ENCODE measurements around the gene UGDH.
"Not testable (repeated sequence)": the region's sequence is repeated elsewhere in the genome, so short reads cannot be mapped to it uniquely, and the experiment has no call there.

The UGDH gene

GRCh38 chr4:39521253-39521919 lies 5.9 kb downstream of the UGDH start:
- no peak overlapping the region for H2AK5ac ChIP-seq (ENCODE audit: low read length, severe bottlenecking)
- no peaks in the 10 kb centered on the region for H3K27me3 ChIP-seq (ENCODE audit: control insufficient read depth in 1 of 2, insufficient read depth in 1 of 2, low read length in 2 of 2)
- peak overlapping the region; percentile 87 for H3K9ac ChIP-seq (ENCODE audit: low read length)
- no peaks in the 10 kb centered on the region for H3K9me3 ChIP-seq (ENCODE audit: control insufficient read depth, low read length)
- no peaks in the 10 kb centered on the region for H3K79me1 ChIP-seq (replicated peaks; ENCODE audit: low read length, poor library complexity, severe bottlenecking)
- no peak overlapping the region for H2BK15ac ChIP-seq (ENCODE audit: low read depth, poor library complexity, severe bottlenecking)
- H2BK5ac ChIP-seq (ENCODE audit: low read depth, low read length, poor library complexity, severe bottlenecking), result no peak overlapping the region
- no peak overlapping the region for H3K23ac ChIP-seq (ENCODE audit: low read length in 2 of 2)
- no peak overlapping the region for H2BK120ac ChIP-seq (ENCODE audit: low read depth, low read length)
- H3K4me1 ChIP-seq (ENCODE audit: control insufficient read depth, insufficient read depth, low read depth, low read length), result peaks cover 9% of the 10 kb centered on the region
- H3K27ac ChIP-seq (ENCODE audit: low read length, poor library complexity, severe bottlenecking), result peak overlapping the region; percentile 26
- H3K4me2 ChIP-seq (ENCODE audit: low read length, poor library complexity, severe bottlenecking), result no peak overlapping the region
- H3K14ac ChIP-seq (ENCODE audit: low read length in 2 of 2), result no peak overlapping the region
- H2BK12ac ChIP-seq (ENCODE audit: low read length in 2 of 2), result no peak overlapping the region
- H3K4me3 ChIP-seq (ENCODE audit: insufficient read depth in 1 of 2, low read depth in 1 of 2, low read length in 2 of 2), result peak overlapping the region in 1 of 2 experiments; percentile 67
- no peak overlapping the region for H4K91ac ChIP-seq (ENCODE audit: low read length)
- no peak overlapping the region for H3K18ac ChIP-seq (ENCODE audit: low read depth in 1 of 2, low read length in 2 of 2)
- DNase-seq, result no peak
- no peak overlapping the region for H3K4ac ChIP-seq (ENCODE audit: low read depth in 1 of 2, low read length in 2 of 2)
- H4K8ac ChIP-seq (ENCODE audit: low read length), result no peak overlapping the region
- WGBS, result 100% methylated on average over 3 of the region's 5 CpGs
- H2AFZ ChIP-seq (ENCODE audit: low read depth, low read length), result no peak overlapping the region
- peaks cover 14 to 41% of the 10 kb centered on the region in 2 experiments for H3K36me3 ChIP-seq (ENCODE audit: control insufficient read depth in 1 of 2, insufficient read depth in 2 of 2, low read depth in 1 of 2, low read length in 2 of 2)

- Histone ChIP-seq H2BK120ac (ENCODE audit: low read depth, low read length) (no peak overlapping the region), H3K4me2 (ENCODE audit: low read length, poor library complexity, severe bottlenecking) (no peak overlapping the region), H2AK5ac (ENCODE audit: low read length, severe bottlenecking) (no peak overlapping the region), H3K36me3 (ENCODE audit: control insufficient read depth in 1 of 2, insufficient read depth in 2 of 2, low read depth in 1 of 2, low read length in 2 of 2) (peaks cover 18 to 55% of the 10 kb centered on the region in 2 experiments), H2BK12ac (ENCODE audit: low read length in 2 of 2) (no peak overlapping the region), H2BK15ac (ENCODE audit: low read depth, poor library complexity, severe bottlenecking) (no peak overlapping the region), H3K9me3 (ENCODE audit: control insufficient read depth, low read length) (no peaks in the 10 kb centered on the region), H3K27ac (ENCODE audit: low read length, poor library complexity, severe bottlenecking) (no peak overlapping the region), H4K8ac (ENCODE audit: low read length) (no peak overlapping the region), H3K14ac (ENCODE audit: low read length in 2 of 2) (no peak overlapping the region), H3K4me1 (ENCODE audit: control insufficient read depth, insufficient read depth, low read depth, low read length) (peaks cover 10% of the 10 kb centered on the region), H2AFZ (ENCODE audit: low read depth, low read length) (no peak overlapping the region), H3K4ac (ENCODE audit: low read depth in 1 of 2, low read length in 2 of 2) (no peak overlapping the region), H3K9ac (ENCODE audit: low read length) (no peak overlapping the region), H3K27me3 (ENCODE audit: control insufficient read depth in 1 of 2, insufficient read depth in 1 of 2, low read length in 2 of 2) (no peaks in the 10 kb centered on the region), H3K23ac (ENCODE audit: low read length in 2 of 2) (no peak overlapping the region), H3K79me1 (replicated peaks; ENCODE audit: low read length, poor library complexity, severe bottlenecking) (no peaks in the 10 kb centered on the region), H2BK5ac (ENCODE audit: low read depth, low read length, poor library complexity, severe bottlenecking) (no peak overlapping the region), H3K18ac (ENCODE audit: low read depth in 1 of 2, low read length in 2 of 2) (no peak overlapping the region), H4K91ac (ENCODE audit: low read length) (no peak overlapping the region), H3K4me3 (ENCODE audit: insufficient read depth in 1 of 2, low read depth in 1 of 2, low read length in 2 of 2) (no peak overlapping the region)
- 79% methylated on average over 5 of the region's 6 CpGs for WGBS
- no peak for DNase-seq
Measured at GRCh38 chr4:39518484-39518883, 8.8 kb downstream of the UGDH start.

DNA sequence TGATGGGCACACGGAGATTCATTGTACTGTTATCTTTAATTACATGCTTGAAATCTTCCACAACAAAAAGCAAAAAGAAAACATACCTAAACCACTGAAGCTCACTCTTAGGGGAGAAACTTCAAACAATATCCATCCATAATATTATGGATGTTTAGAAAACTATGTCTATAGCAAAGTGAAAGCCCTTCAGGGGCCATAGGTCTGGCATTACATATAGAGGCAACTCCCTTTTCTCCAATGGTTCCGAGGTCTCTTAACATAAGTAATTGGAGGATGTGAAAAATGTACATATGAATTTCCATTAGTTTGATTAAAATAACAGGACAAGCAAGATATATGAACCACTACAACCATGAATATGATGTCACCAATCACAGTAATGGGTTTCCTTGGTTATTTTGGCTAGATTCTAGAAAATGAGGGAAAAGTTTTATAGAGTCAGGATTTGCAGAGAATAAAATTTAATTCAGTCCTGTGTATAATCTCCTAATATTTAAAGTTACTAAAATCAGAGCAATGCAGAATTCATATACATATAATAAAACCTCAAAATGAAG lies 10.8 kb downstream of the UGDH start:
- no peak overlapping the region for H3K23ac ChIP-seq (ENCODE audit: low read length in 2 of 2)
- H3K4me3 ChIP-seq (ENCODE audit: insufficient read depth in 1 of 2, low read depth in 1 of 2, low read length in 2 of 2), result no peak overlapping the region
- H3K79me1 ChIP-seq (replicated peaks; ENCODE audit: low read length, poor library complexity, severe bottlenecking), result peaks cover 3% of the 10 kb centered on the region
- H3K9me3 ChIP-seq (ENCODE audit: control insufficient read depth, low read length), result no peaks in the 10 kb centered on the region
- DNase-seq, result no peak
- H2BK5ac ChIP-seq (ENCODE audit: low read depth, low read length, poor library complexity, severe bottlenecking), result no peak overlapping the region
- no peaks in the 10 kb centered on the region for H3K27me3 ChIP-seq (ENCODE audit: control insufficient read depth in 1 of 2, insufficient read depth in 1 of 2, low read length in 2 of 2)
- H2AK5ac ChIP-seq (ENCODE audit: low read length, severe bottlenecking), result no peak overlapping the region
- H4K8ac ChIP-seq (ENCODE audit: low read length), result no peak overlapping the region
- no peak overlapping the region for H2AFZ ChIP-seq (ENCODE audit: low read depth, low read length)
- H2BK15ac ChIP-seq (ENCODE audit: low read depth, poor library complexity, severe bottlenecking), result no peak overlapping the region
- H4K91ac ChIP-seq (ENCODE audit: low read length), result no peak overlapping the region
- H3K4me1 ChIP-seq (ENCODE audit: control insufficient read depth, insufficient read depth, low read depth, low read length), result peaks cover 5% of the 10 kb centered on the region
- H3K27ac ChIP-seq (ENCODE audit: low read length, poor library complexity, severe bottlenecking), result peak overlapping the region; percentile 29
- H3K4me2 ChIP-seq (ENCODE audit: low read length, poor library complexity, severe bottlenecking), result no peak overlapping the region
- peaks cover 26 to 74% of the 10 kb centered on the region in 2 experiments for H3K36me3 ChIP-seq (ENCODE audit: control insufficient read depth in 1 of 2, insufficient read depth in 2 of 2, low read depth in 1 of 2, low read length in 2 of 2)
- H2BK120ac ChIP-seq (ENCODE audit: low read depth, low read length), result no peak overlapping the region
- no peak overlapping the region for H3K9ac ChIP-seq (ENCODE audit: low read length)
- H3K18ac ChIP-seq (ENCODE audit: low read depth in 1 of 2, low read length in 2 of 2), result no peak overlapping the region
- H2BK12ac ChIP-seq (ENCODE audit: low read length in 2 of 2), result no peak overlapping the region
- 100% methylated on average over 1 of the region's 2 CpGs for WGBS
- H3K4ac ChIP-seq (ENCODE audit: low read depth in 1 of 2, low read length in 2 of 2), result no peak overlapping the region
- H3K14ac ChIP-seq (ENCODE audit: low read length in 2 of 2), result no peak overlapping the region

DNA sequence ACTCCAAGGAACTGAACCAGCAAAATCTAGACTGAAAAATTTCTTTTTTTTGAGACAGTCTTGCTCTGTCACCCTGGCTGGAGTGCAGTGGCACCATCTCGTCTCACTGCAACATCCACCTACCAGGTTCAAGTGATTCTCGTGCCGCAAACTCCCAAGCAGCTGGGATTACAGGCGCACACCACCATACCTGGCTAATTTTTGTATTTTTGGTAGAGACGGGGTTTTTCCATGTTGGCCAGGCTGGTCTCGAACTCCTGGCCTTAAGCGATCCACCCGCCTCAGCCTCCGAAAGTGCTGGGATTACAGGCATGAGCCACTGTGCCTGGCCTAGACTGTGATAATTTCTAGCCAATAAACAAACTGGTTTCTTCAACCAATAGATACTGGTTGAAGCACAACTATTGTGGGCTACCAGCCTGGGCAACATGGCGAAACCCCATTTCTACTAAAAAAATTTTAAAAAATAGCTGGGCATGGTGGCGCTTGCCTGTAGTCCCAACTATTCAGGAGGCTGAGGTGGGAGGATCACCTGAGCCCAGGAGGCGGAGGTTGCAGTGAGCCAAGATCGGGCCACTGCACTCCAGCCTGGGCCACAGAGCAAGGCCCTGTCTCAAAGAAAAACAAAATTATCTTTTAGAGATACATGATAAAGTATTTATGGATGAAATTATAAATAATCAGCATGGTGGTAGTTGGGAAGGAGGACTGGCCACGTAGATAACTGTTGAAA lies 11.4 kb downstream of the UGDH start:
- WGBS, result 98% methylated on average over 13 of the region's 14 CpGs
- not testable (repeated sequence) for H2AFZ ChIP-seq (ENCODE audit: low read depth, low read length); H4K8ac ChIP-seq (ENCODE audit: low read length); H4K91ac ChIP-seq (ENCODE audit: low read length); H3K27me3 ChIP-seq (ENCODE audit: control insufficient read depth in 1 of 2, insufficient read depth in 1 of 2, low read length in 2 of 2); H3K14ac ChIP-seq (ENCODE audit: low read length in 2 of 2); H3K18ac ChIP-seq (ENCODE audit: low read depth in 1 of 2, low read length in 2 of 2); H3K23ac ChIP-seq (ENCODE audit: low read length in 2 of 2); DNase-seq; H2BK15ac ChIP-seq (ENCODE audit: low read depth, poor library complexity, severe bottlenecking); H3K4me1 ChIP-seq (ENCODE audit: control insufficient read depth, insufficient read depth, low read depth, low read length); H3K79me1 ChIP-seq (replicated peaks; ENCODE audit: low read length, poor library complexity, severe bottlenecking); H3K9me3 ChIP-seq (ENCODE audit: control insufficient read depth, low read length); H2BK12ac ChIP-seq (ENCODE audit: low read length in 2 of 2); H3K4me2 ChIP-seq (ENCODE audit: low read length, poor library complexity, severe bottlenecking); H2BK5ac ChIP-seq (ENCODE audit: low read depth, low read length, poor library complexity, severe bottlenecking); H3K4me3 ChIP-seq (ENCODE audit: insufficient read depth in 1 of 2, low read depth in 1 of 2, low read length in 2 of 2); H3K4ac ChIP-seq (ENCODE audit: low read depth in 1 of 2, low read length in 2 of 2); H2BK120ac ChIP-seq (ENCODE audit: low read depth, low read length)
- peak overlapping the region; percentile 60 for H3K27ac ChIP-seq (ENCODE audit: low read length, poor library complexity, severe bottlenecking)
- H2AK5ac ChIP-seq (ENCODE audit: low read length, severe bottlenecking), result peak overlapping the region; percentile 54
- peak overlapping the region; percentile 45 for H3K9ac ChIP-seq (ENCODE audit: low read length)
- peaks cover 29 to 79% of the 10 kb centered on the region in 2 experiments for H3K36me3 ChIP-seq (ENCODE audit: control insufficient read depth in 1 of 2, insufficient read depth in 2 of 2, low read depth in 1 of 2, low read length in 2 of 2)

Measured in mesenchymal stem cell (in vitro differentiated cells and primary cell).